GM12878 (cell line): ENCODE results near the gene LRRC26.
A peak's percentile ranks its signal among the peaks of the same experiment; 100 is the strongest.

ENCODE experiments used
- CTCF ChIP-seq, 3 experiments: IDR thresholded peaks in 2 of 3; conservative IDR thresholded peaks in 1 of 3; 2 replicates each; pipeline ENCODE4 v1.5.1; 2011; ENCODE audit warnings: low read depth in 3 of 3, low read length in 3 of 3, mild to moderate bottlenecking in 3 of 3, control low read depth in 2 of 3, moderate library complexity in 2 of 3, inconsistent platforms in 1 of 3, mixed read lengths in 1 of 3; ENCODE audit not compliant: control insufficient read depth in 2 of 3, insufficient read depth in 1 of 3; ENCODE audit errors: extremely low read depth in 1 of 3
- FOXM1 ChIP-seq: IDR thresholded peaks from 2 replicates; pipeline ENCODE4 v1.6.1; 2012; ENCODE audit warnings: low read depth, mild to moderate bottlenecking, inconsistent platforms, low read length, moderate library complexity
- HDAC6 ChIP-seq: fragments of 200-600 bp; sonication (generic); IDR thresholded peaks from one replicate; pipeline ENCODE4 v1.8.0; 2017; ENCODE audit warnings: antibody characterized with exemption; ENCODE audit not compliant: unreplicated experiment
- MAX ChIP-seq: IDR thresholded peaks from 2 replicates; pipeline ENCODE4 v1.6.1; 2012; ENCODE audit warnings: low read depth, low read length, improper control_type of control experiment
- MEF2A ChIP-seq: IDR thresholded peaks from 2 replicates; pipeline ENCODE4 v1.6.1; 2011; ENCODE audit warnings: low read depth, mild to moderate bottlenecking, low read length, moderate library complexity; ENCODE audit not compliant: insufficient read depth
- POLR2A ChIP-seq: IDR thresholded peaks from 2 replicates; pipeline ENCODE4 v1.6.1; 2011; ENCODE audit warnings: low read depth, mild to moderate bottlenecking, low read length
- POLR2AphosphoS5 ChIP-seq: IDR thresholded peaks from 2 replicates; pipeline ENCODE4 v1.6.1; 2011; ENCODE audit warnings: mild to moderate bottlenecking, low read length, inconsistent platforms
- SIN3A ChIP-seq: IDR thresholded peaks from 2 replicates; pipeline ENCODE4 v1.6.1; 2012; ENCODE audit warnings: low read depth, low read length, improper control_type of control experiment
- STAT1 ChIP-seq: fragments of 450-650 bp; conservative IDR thresholded peaks from 2 replicates; pipeline ENCODE4 v1.6.1; 2014; ENCODE audit warnings: antibody characterized with exemption, mild to moderate bottlenecking
- TAF1 ChIP-seq: IDR thresholded peaks from 2 replicates; pipeline ENCODE4 v1.6.1; 2011; ENCODE audit warnings: mild to moderate bottlenecking, low read depth, low read length, borderline replicate concordance
- TCF7 ChIP-seq: IDR thresholded peaks from 2 replicates; pipeline ENCODE4 v1.6.1; 2014; ENCODE audit warnings: antibody characterized with exemption, borderline replicate concordance
- ZBTB33 ChIP-seq: fragments of 450-650 bp; IDR thresholded peaks from 2 replicates; pipeline ENCODE4 v1.6.1; 2017; ENCODE audit warnings: mild to moderate bottlenecking
- ZNF274 ChIP-seq: IDR thresholded peaks from one replicate; pipeline ENCODE4 v1.8.0; 2011; ENCODE audit not compliant: insufficient read length, insufficient read depth
- ZZZ3 ChIP-seq: IDR thresholded peaks from 2 replicates; pipeline ENCODE4 v1.6.1; 2011; ENCODE audit warnings: low read depth; ENCODE audit not compliant: control insufficient read depth, insufficient read length

- no peak for TF ChIP-seq CTCF (IDR thresholded peaks at IDR 0.05 in 2 of 3, conservative IDR thresholded peaks at IDR 0.05 in 1 of 3; ENCODE audit: control insufficient read depth in 2 of 3, extremely low read depth in 1 of 3, insufficient read depth in 1 of 3, low read depth in 3 of 3, low read length in 3 of 3)
- peak; percentile 35; the same call in 1 of the 2 replicates for TF ChIP-seq STAT1
- TF ChIP-seq SIN3A = peak; percentile 95
- no peak for TF ChIP-seq FOXM1
- no peak for TF ChIP-seq ZBTB33
- TF ChIP-seq ZZZ3 = no peak
- no peak for TF ChIP-seq ZNF274
- peak; percentile 77 for TF ChIP-seq HDAC6
- peak; percentile 92 for TF ChIP-seq POLR2A
- TF ChIP-seq MAX = peak; percentile 69; the same call in 1 of the 2 replicates
- TF ChIP-seq POLR2AphosphoS5 = peak; percentile 84; the same call in 1 of the 2 replicates
- no peak for TF ChIP-seq MEF2A
- peak; percentile 80; the same call in 1 of the 2 replicates for TF ChIP-seq TAF1
- TF ChIP-seq TCF7 = no peak
Measured at GRCh38 chr9:137205126-137206069, 35.5 kb upstream of the LRRC26 start, which contains the start of the genes NDOR1 and TMEM203.
